Neutrophil (primary cell): Measurements from ENCODE around the gene KIAA0930.

Experiments
- H3K27ac ChIP-seq: fragments of 200-600 bp; sonication (generic); 2 replicates; pipeline ENCODE4 v1.5.1; 2016; ENCODE audit warnings: mild to moderate bottlenecking, moderate library complexity
- H3K27me3 ChIP-seq: fragments of 200-600 bp; sonication (generic); 2 replicates; pipeline ENCODE4 v1.6.0; 2016; ENCODE audit warnings: mild to moderate bottlenecking
- H3K36me3 ChIP-seq: fragments of 200-600 bp; sonication (generic); 2 replicates; pipeline ENCODE4 v1.5.1; 2017
- H3K4me1 ChIP-seq, 2 experiments: fragments of 200-600 bp in 1 of 2; sonication (generic) in 1 of 2; 1 replicate in 1 of 2; 2 replicates in 1 of 2; pipeline versions ENCODE4 v1.5.1 to v1.6.1; 2013 to 2016; ENCODE audit warnings: low read depth in 1 of 2, low read length in 1 of 2, mild to moderate bottlenecking in 1 of 2, moderate library complexity in 1 of 2; ENCODE audit not compliant: control insufficient read depth in 1 of 2, insufficient read depth in 1 of 2
- H3K4me3 ChIP-seq, 2 experiments: fragments of 200-600 bp in 1 of 2; sonication (generic) in 1 of 2; 1 replicate in 1 of 2; 2 replicates in 1 of 2; pipeline ENCODE4 v1.5.1; 2013 to 2016; ENCODE audit warnings: low read depth in 1 of 2, low read length in 1 of 2, mild to moderate bottlenecking in 1 of 2, moderate library complexity in 1 of 2
- H3K9me3 ChIP-seq: fragments of 200-600 bp; sonication (generic); 2 replicates; pipeline ENCODE4 v1.5.1; 2016
- CTCF ChIP-seq: fragments of 200-600 bp; sonication (generic); IDR thresholded peaks from 2 replicates; pipeline ENCODE4 v1.5.1; 2016; ENCODE audit warnings: antibody characterized with exemption

KIAA0930 gene

DNA sequence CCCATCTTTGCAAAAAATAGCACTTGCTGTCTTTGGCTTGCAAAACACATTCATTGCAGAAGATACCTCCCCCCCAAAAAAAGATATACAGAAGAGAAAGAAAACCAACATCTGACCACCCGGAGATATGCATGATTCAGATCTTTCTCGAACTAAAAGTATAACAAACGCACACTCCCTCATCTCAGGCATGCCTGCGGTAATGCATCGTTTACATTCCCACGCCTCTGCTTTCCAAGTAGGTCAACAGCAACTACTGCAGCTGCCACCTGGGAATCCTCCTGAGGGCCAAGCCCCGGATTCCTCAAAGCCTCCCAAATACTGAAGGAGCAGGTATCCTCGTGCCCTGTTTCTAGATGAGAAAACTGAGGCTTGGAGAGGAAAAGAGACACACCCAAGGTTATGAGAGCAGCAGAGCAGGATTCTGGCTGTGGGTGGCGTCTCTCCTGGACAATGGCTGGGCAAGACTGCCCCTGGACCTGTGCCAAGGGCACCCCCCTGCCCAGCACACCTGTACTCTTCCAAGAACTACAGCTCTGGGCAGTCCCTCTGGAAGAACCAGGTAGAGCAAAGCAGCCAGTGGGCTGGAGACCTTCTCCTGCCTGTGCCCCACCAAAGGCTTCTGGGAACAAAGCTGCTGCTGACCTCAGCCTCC is 38.9 kb downstream of the KIAA0930 start:
- peaks cover 100% of the 10 kb centered on the region for H3K36me3 ChIP-seq
- no peaks in the 10 kb centered on the region for H3K4me1 ChIP-seq
- no peak for TF ChIP-seq CTCF
- H3K27me3 ChIP-seq, result no peaks in the 10 kb centered on the region
- H3K9me3 ChIP-seq, result no peaks in the 10 kb centered on the region
- H3K4me3 ChIP-seq, result no peak overlapping the region
- no peak overlapping the region for H3K27ac ChIP-seq

- Histone ChIP-seq H3K27me3 (no peaks in the 10 kb centered on the region), H3K36me3 (peaks cover 100% of the 10 kb centered on the region), H3K9me3 (no peaks in the 10 kb centered on the region), H3K4me3 (no peak overlapping the region), H3K27ac (no peak overlapping the region), H3K4me1 (no peaks in the 10 kb centered on the region)
- TF ChIP-seq CTCF, result no peak
Measured at GRCh38 chr22:45200860-45201511, 39.7 kb downstream of the KIAA0930 start.

- no peak for TF ChIP-seq CTCF
- Histone ChIP-seq H3K9me3 (no peaks in the 10 kb centered on the region), H3K4me1 (no peaks in the 10 kb centered on the region), H3K4me3 (no peak overlapping the region), H3K27ac (no peak overlapping the region), H3K27me3 (no peaks in the 10 kb centered on the region), H3K36me3 (peaks cover 100% of the 10 kb centered on the region)
Measured at GRCh38 chr22:45200230-45200629, 40.5 kb downstream of the KIAA0930 start.

- H3K4me1 ChIP-seq, result no peaks in the 10 kb centered on the region
- TF ChIP-seq CTCF, result no peak
Measured at GRCh38 chr22:45199723-45200122, 41.0 kb downstream of the KIAA0930 start.

DNA sequence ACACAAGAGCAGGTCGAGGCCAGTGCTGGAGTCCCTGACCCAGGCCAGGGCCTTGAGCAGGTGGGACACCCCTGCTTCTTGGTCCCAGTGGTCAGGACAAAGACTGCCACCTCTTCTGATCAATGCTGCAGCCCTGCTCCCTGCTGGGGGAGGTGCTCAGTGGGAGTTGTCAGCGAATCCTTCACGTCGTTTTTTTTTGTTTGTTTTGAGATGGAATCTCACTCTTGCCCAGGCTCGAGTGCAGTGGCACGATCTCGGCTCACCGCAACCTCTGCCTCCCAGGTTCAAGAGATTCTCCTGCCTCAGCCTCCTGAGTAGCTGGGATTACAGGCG is 42.3 kb downstream of the KIAA0930 start:
- no peaks in the 10 kb centered on the region for H3K9me3 ChIP-seq
- no peaks in the 10 kb centered on the region for H3K27me3 ChIP-seq
- no peak for TF ChIP-seq CTCF
- H3K36me3 ChIP-seq, result peaks cover 94% of the 10 kb centered on the region
- H3K4me3 ChIP-seq, result no peak overlapping the region
- H3K4me1 ChIP-seq, result no peaks in the 10 kb centered on the region
- H3K27ac ChIP-seq, result no peak overlapping the region

More at GRCh38 chr22:45199723-45200122, 41.0 kb downstream of the KIAA0930 start:
- peaks cover 100% of the 10 kb centered on the region for H3K36me3 ChIP-seq
- H3K4me3 ChIP-seq, result no peak overlapping the region
- no peaks in the 10 kb centered on the region for H3K9me3 ChIP-seq
- H3K27me3 ChIP-seq, result no peaks in the 10 kb centered on the region
- no peak overlapping the region for H3K27ac ChIP-seq
